ENCODE results near the gene DGKI. TPM values are rescaled to one million over a fixed set of nuclear protein-coding genes. Genes with fewer than 3 reads are reported as not detected.

DGKI gene
- polyA plus RNA-seq, 1 experiment = 1.4 TPM

DNA sequence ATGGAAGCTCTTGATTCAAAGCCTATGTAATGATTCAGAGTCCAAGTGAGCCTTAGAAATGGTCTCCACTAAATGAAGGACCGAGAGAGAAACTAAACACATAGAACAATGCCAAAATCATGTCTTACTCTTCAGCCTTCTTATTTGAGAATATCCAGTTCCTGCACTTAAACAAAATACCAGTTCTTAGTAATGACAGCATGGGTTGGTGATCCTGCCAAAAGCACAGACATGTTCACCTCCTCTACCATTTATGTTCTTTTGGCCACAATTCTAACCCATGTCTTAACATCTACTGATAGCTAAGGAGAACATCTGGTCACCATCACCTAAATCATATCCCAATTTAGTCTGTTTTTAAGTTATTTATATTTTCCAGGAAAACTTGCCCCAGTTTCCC, 263.6 kb downstream of the DGKI start:
- ChIA-PET CTCF (interaction anchor here (0.7 to 3.1 kb wide), 5 partner anchors 9 to 414 kb away, joined by 3 to 21 read pairs (median 4); no protein-coding TSS in a partner anchor), POLR2A (no interaction called here)
- DNase-seq (ENCODE audit: low read depth) = no peak
- H3K27me3 ChIP-seq (ENCODE audit: control insufficient read depth, insufficient read depth, low read length) = no peaks in the 10 kb centered on the region
- H3K36me3 ChIP-seq (ENCODE audit: control insufficient read depth, insufficient read depth, low read length) = no peaks in the 10 kb centered on the region
- no peak overlapping the region for H3K4me3 ChIP-seq (ENCODE audit: low read depth, low read length)
- TF ChIP-seq CTCF (IDR thresholded peaks at IDR 0.05; ENCODE audit: insufficient read depth, low read depth, low read length) = no peak

DNA sequence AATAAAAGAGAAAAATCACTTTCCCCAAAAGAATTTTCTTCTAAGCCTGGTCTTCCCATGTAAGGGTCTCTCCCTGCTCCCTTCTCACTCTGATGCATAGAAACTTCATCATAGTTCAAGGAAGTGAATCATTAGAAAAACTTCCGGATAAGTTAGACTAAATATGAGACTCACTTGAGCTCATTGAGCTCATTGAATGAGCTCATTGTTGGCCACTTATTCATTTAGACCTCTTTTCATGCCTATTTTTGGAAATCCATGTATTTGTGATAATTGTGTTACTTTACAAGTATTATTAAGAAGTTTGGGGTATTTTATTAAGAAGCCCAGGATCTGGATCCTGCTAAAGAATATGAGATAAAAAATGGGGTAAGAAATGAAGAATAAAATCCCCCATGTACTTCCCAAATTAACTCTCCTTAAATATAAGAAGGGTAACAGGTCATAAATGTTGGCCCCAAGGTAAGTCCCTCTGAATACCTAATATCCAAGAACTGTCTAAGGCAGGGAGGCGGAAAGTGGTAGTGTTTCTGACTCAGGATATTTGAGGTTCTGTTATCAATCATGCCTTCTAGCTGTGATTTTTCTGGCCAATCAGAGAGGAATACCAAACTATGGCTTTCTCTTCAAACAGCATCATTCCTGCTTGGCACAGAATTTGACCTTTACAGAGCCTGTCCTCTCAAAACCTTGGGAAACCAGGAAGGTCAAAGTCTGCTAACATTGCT, 266.7 kb downstream of the DGKI start:
- Histone ChIP-seq H3K36me3 (ENCODE audit: control insufficient read depth, insufficient read depth, low read length) (no peaks in the 10 kb centered on the region), H3K27me3 (ENCODE audit: control insufficient read depth, insufficient read depth, low read length) (no peaks in the 10 kb centered on the region), H3K4me3 (ENCODE audit: low read depth, low read length) (no peak overlapping the region)
- ChIA-PET POLR2A (no interaction called here), CTCF (interaction anchor here (1.2 to 3.4 kb wide), 2 partner anchors 10 to 12 kb away, joined by 4 to 12 read pairs; no protein-coding TSS in a partner anchor)
- no peak for TF ChIP-seq CTCF (IDR thresholded peaks at IDR 0.05; ENCODE audit: insufficient read depth, low read depth, low read length)
- peak; percentile 28 for DNase-seq (ENCODE audit: low read depth)

GRCh38 chr7:137578541-137578940, 268.2 kb downstream of the DGKI start:
- no peaks in the 10 kb centered on the region for H3K36me3 ChIP-seq (ENCODE audit: control insufficient read depth, insufficient read depth, low read length)
- no peaks in the 10 kb centered on the region for H3K27me3 ChIP-seq (ENCODE audit: control insufficient read depth, insufficient read depth, low read length)
- no peak overlapping the region for H3K4me3 ChIP-seq (ENCODE audit: low read depth, low read length)
- TF ChIP-seq CTCF (IDR thresholded peaks at IDR 0.05; ENCODE audit: insufficient read depth, low read depth, low read length) = no peak
- ChIA-PET POLR2A (no interaction called here), CTCF (interaction anchor here (0.6 to 3.4 kb wide), 3 partner anchors 10 to 404 kb away, joined by 3 to 12 read pairs (median 3); no protein-coding TSS in a partner anchor)
- DNase-seq (ENCODE audit: low read depth) = no peak

DNA sequence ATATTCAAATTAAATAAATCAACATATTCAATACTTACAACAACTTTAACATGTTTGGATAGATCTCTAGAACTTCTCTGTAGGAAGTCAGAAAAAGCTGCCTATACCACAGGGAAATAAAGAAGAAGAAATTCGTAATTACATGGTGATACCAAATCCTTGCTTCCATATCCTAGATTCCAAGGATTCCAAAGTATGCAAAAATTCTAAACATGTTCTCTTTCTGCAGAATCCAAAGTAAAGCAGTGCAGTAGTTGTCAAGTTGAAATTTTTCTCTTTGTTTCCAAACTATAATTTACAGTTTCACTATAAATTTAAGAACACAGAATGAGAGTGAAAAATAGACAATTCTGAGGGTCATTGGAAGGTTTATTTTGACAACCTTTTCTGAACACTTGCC, 269.6 kb downstream of the DGKI start:
- ChIA-PET CTCF (no interaction called here), POLR2A (no interaction called here)
- Histone ChIP-seq H3K36me3 (ENCODE audit: control insufficient read depth, insufficient read depth, low read length) (no peaks in the 10 kb centered on the region), H3K4me3 (ENCODE audit: low read depth, low read length) (no peak overlapping the region), H3K27me3 (ENCODE audit: control insufficient read depth, insufficient read depth, low read length) (no peaks in the 10 kb centered on the region)
- DNase-seq (ENCODE audit: low read depth) = no peak
- no peak for TF ChIP-seq CTCF (IDR thresholded peaks at IDR 0.05; ENCODE audit: insufficient read depth, low read depth, low read length)

DNA sequence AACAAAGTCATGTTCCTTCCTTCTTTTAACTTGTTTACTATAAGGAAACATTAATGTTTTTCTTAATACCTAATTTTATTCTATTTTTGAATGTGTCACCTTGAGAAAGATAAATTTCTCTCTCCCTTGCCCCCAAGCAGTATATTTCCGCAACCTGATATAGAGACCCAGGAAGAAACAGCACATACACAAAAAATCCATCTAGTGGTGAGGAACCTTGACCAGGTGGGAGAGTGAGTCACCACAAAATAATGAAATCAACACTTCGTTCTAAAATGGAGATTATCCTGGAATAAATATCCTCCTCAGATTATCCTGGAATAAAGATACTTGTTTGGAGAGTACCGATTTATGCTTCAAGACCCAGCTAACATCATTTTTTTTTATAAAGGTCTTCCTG, 270.3 kb downstream of the DGKI start:
- H3K4me3 ChIP-seq (ENCODE audit: low read depth, low read length) = no peak overlapping the region
- H3K27me3 ChIP-seq (ENCODE audit: control insufficient read depth, insufficient read depth, low read length) = no peaks in the 10 kb centered on the region
- ChIA-PET POLR2A (no interaction called here), CTCF (interaction anchor here (1.0 kb wide), 1 partner anchor 8 kb away, joined by 3 read pairs; no protein-coding TSS in a partner anchor)
- no peak for TF ChIP-seq CTCF (IDR thresholded peaks at IDR 0.05; ENCODE audit: insufficient read depth, low read depth, low read length)
- no peak for DNase-seq (ENCODE audit: low read depth)
- H3K36me3 ChIP-seq (ENCODE audit: control insufficient read depth, insufficient read depth, low read length) = no peaks in the 10 kb centered on the region
